Measurements from ENCODE around the gene IP6K2. TPM values are rescaled to one million over a fixed set of nuclear protein-coding genes. Genes with fewer than 3 reads are reported as not detected.
A peak's percentile ranks its signal among the peaks of the same experiment; 100 is the strongest.

IP6K2 gene
- total and polyA plus RNA-seq, 2 of the 13 experiments (the other 11 are each of a cell fraction or from before 2014, with no cell fraction given), result 85.5 to 112 TPM

DNA sequence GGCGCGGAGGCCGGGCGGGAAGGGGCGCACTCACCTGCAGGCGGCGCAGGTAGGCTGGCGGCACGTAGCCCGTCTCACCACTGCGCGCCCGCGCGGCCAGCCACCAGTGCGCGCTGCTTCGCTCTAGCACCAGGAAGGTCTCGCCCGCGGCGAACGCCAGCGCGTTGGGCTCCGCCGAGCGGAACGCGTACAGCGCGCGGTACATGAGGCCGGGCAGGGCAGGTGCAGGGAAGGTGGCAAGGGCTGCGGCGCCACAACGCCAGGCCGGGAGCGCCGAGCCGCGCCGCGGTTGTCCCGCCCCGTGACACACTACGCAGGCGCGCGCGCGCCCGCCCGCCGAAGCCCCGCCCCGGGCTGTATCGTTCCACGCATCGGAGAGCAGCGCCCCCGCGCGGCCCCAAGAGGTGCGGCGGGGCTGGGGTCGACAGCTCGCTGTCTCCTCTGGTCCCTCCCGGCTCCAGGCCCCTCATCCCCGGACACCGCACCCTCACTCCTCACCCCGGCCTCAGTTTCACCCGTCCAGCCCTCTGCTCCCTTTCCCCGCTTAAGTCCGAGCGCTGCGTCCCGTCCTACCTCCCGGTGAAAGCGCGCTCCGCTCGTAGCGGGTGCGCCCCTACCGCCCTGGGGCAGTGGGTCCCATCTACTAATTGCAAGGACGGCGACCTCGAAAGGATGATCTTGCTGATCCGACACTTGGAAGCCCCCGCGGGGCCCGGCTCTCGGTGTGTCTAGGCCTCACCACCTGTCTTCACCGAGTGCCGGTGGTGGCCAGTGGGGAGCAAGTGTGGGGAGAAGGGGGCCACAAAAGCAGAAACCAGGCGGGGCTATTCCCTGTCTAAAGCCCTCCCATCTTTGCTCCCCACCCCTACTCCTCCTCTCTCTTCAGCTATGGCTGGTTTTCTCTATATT is 31.2 kb downstream of the IP6K2 start, which contains the start of gene NCKIPSD (continued):
- TF ChIP-seq ZFP91 (CRISPR knock-in tag; IDR thresholded peaks at IDR 0.05; ENCODE audit: borderline replicate concordance) (peak; percentile 74), TCF7 (IDR thresholded peaks at IDR 0.05; ENCODE audit: low read depth) (no peak), CBX5 (CRISPR knock-in tag; IDR thresholded peaks at IDR 0.05; ENCODE audit: borderline replicate concordance) (no peak), ZNF230 (CRISPR knock-in tag; IDR thresholded peaks at IDR 0.05) (0 out of 2 replicates have a peak, but pooled peaks have one; percentile 52), AHR (CRISPR knock-in tag; IDR thresholded peaks at IDR 0.05) (no peak; the same call in 1 of the 2 replicates), ZKSCAN8 (CRISPR knock-in tag; IDR thresholded peaks at IDR 0.05; ENCODE audit: borderline replicate concordance) (no peak), CERS6 (CRISPR knock-in tag; IDR thresholded peaks at IDR 0.05) (no peak), ZNF674 (CRISPR knock-in tag; IDR thresholded peaks at IDR 0.05; ENCODE audit: low read depth) (0 out of 2 replicates have a peak, but pooled peaks have one; percentile 63), ARID2 (CRISPR knock-in tag; IDR thresholded peaks at IDR 0.05; ENCODE audit: borderline replicate concordance) (0 out of 2 replicates have a peak, but pooled peaks have one; percentile 39), ZNF468 (CRISPR knock-in tag; IDR thresholded peaks at IDR 0.05) (no peak), PHF21A (CRISPR knock-in tag; IDR thresholded peaks at IDR 0.05) (peak; percentile 49; the same call in 1 of the 2 replicates), KIAA2018 (CRISPR knock-in tag; IDR thresholded peaks at IDR 0.05; ENCODE audit: borderline replicate concordance) (no peak)
- TF ChIP-seq, protein P1, sequence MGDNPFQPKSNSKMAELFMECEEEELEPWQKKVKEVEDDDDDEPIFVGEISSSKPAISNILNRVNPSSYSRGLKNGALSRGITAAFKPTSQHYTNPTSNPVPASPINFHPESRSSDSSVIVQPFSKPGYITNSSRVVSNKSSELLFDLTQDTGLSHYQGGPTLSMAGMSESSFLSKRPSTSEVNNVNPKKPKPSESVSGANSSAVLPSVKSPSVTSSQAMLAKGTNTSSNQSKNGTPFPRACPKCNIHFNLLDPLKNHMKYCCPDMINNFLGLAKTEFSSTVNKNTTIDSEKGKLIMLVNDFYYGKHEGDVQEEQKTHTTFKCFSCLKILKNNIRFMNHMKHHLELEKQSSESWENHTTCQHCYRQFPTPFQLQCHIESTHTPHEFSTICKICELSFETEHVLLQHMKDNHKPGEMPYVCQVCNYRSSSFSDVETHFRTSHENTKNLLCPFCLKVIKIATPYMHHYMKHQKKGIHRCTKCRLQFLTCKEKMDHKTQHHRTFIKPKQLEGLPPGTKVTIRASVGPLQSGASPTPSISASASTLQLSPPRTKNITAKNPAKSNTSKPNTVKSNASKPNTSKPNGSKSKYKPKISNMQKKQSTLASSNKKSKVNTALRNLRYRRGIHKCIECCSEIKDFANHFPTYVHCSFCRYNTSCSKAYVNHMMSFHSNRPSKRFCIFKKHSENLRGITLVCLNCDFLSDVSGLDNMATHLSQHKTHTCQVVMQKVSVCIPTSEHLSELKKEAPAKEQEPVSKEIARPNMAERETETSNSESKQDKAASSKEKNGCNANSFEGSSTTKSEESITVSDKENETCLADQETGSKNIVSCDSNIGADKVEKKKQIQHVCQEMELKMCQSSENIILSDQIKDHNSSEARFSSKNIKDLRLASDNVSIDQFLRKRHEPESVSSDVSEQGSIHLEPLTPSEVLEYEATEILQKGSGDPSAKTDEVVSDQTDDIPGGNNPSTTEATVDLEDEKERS (CRISPR knock-in tag; IDR thresholded peaks at IDR 0.05), result no peak; the same call in 1 of the 2 replicates

Measured in HepG2 (cell line).